Smooth muscle cell (in vitro differentiated cells): Measurements from ENCODE around the gene PRSS53. TPM values are rescaled to one million over a fixed set of nuclear protein-coding genes. Genes with fewer than 3 reads are reported as not detected.

Source experiments
- DNase-seq: peaks from one replicate; lab custom pipeline; 2025; ENCODE audit not compliant: unreplicated experiment; lab: John Stamatoyannopoulos, UW
- H2AFZ ChIP-seq: fragments of 200-600 bp; sonication (generic); 2 replicates; pipeline ENCODE4 v1.6.0; 2016; ENCODE audit warnings: antibody characterized with exemption, low read depth, mild to moderate bottlenecking
- H3F3A ChIP-seq: fragments of 200-600 bp; sonication (generic); 2 replicates; pipeline ENCODE4 v1.6.0; 2017; ENCODE audit warnings: antibody characterized with exemption, low read depth
- H3K27ac ChIP-seq: fragments of 200-600 bp; sonication (generic); 2 replicates; pipeline ENCODE4 v1.5.1; 2016; ENCODE audit warnings: low read depth, mild to moderate bottlenecking
- H3K27me3 ChIP-seq: fragments of 200-600 bp; sonication (generic); 2 replicates; pipeline ENCODE4 v1.6.1; 2016; ENCODE audit warnings: low read depth, mild to moderate bottlenecking
- H3K36me3 ChIP-seq: fragments of 200-600 bp; sonication (generic); 2 replicates; pipeline ENCODE4 v1.5.1; 2016; ENCODE audit warnings: low read depth
- H3K4me1 ChIP-seq: fragments of 200-600 bp; sonication (generic); 2 replicates; pipeline ENCODE4 v1.5.1; 2016; ENCODE audit warnings: low read depth
- H3K4me2 ChIP-seq: fragments of 200-600 bp; sonication (generic); 2 replicates; pipeline ENCODE4 v1.6.0; 2016; ENCODE audit warnings: mild to moderate bottlenecking
- H3K4me3 ChIP-seq: fragments of 200-600 bp; sonication (generic); 2 replicates; pipeline ENCODE4 v1.5.1; 2016; ENCODE audit warnings: mild to moderate bottlenecking
- H3K79me2 ChIP-seq: fragments of 200-600 bp; sonication (generic); 2 replicates; pipeline ENCODE4 v1.6.0; 2016; ENCODE audit warnings: low read depth, mild to moderate bottlenecking
- H3K9ac ChIP-seq: fragments of 200-600 bp; sonication (generic); 2 replicates; pipeline ENCODE4 v1.6.0; 2016; ENCODE audit warnings: low read depth
- H3K9me3 ChIP-seq: fragments of 200-600 bp; sonication (generic); replicated peaks from 2 replicates; pipeline ENCODE4 v1.5.1; 2016; ENCODE audit warnings: low read depth
- H4K20me1 ChIP-seq: fragments of 200-600 bp; sonication (generic); 2 replicates; pipeline ENCODE4 v1.6.0; 2016; ENCODE audit warnings: low read depth
- WGBS: methylation state at CpG from one replicate; pipeline ENCODE4 v1.1.7; 2016; ENCODE audit warnings: low lambda C conversion rate; 5-methylcytosine and 5-hydroxymethylcytosine counted together
- polyA plus RNA-seq: library from polyadenylated mRNA; unstranded; fragments of >200 nt; fragmentation: Nextera tagmentation; extraction: Ambion mirVana; gene quantifications from 2 replicates; pipeline ENCODE4 v1.2.1, GENCODE V29; 2016
- total RNA-seq: library from RNA; depleted of rRNA; stranded (reverse); fragments of >200 nt; gene quantifications from 2 replicates; pipeline ENCODE4 v1.2.3, GENCODE V29; 2014
- TF ChIP-seq, protein P1 (sequence below): fragments of 200-600 bp; sonication (generic); IDR thresholded peaks from 2 replicates; pipeline ENCODE4 v1.5.1; 2017; ENCODE audit warnings: borderline replicate concordance, mild to moderate bottlenecking, antibody characterized with exemption; ENCODE audit not compliant: insufficient read depth, poor library complexity, severe bottlenecking

Gene PRSS53
- total and polyA plus RNA-seq, 2 experiments from 2014 or later: 0.66 to 6.3 TPM

DNA sequence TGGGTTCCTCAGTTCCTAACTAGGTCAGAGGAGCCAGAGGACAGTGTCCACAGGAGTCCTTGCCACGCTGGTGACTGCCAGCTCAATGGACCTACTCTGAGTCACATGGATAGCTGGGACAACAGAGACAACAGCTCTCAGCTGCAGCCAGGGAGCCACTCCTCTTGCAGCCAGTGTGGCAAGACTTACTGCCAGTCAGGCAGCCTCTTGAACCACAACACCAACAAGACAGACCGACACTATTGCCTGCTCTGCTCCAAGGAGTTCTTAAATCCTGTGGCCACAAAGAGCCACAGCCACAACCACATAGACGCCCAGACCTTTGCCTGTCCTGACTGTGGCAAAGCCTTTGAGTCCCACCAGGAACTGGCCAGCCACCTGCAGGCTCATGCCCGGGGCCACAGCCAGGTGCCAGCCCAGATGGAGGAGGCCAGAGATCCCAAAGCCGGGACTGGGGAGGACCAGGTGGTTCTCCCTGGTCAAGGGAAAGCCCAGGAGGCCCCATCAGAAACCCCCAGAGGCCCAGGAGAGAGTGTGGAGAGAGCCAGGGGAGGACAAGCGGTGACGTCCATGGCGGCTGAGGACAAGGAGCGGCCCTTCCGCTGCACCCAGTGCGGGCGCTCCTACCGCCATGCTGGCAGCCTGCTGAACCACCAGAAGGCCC lies 7.9 kb downstream of the PRSS53 start:
- Histone ChIP-seq H3K4me1 (no peaks in the 10 kb centered on the region), H3K79me2 (peaks cover 21% of the 10 kb centered on the region), H3K27ac (no peak overlapping the region), H3K9me3 (no peaks in the 10 kb centered on the region), H3K9ac (no peak overlapping the region), H3K4me3 (no peak overlapping the region), H3K4me2 (no peak overlapping the region), H3K27me3 (no peaks in the 10 kb centered on the region), H3K36me3 (no peaks in the 10 kb centered on the region), H3F3A (no peaks in the 10 kb centered on the region), H4K20me1 (peaks cover 29% of the 10 kb centered on the region), H2AFZ (no peak overlapping the region)
- DNase-seq: no peak
- TF ChIP-seq, protein P1, sequence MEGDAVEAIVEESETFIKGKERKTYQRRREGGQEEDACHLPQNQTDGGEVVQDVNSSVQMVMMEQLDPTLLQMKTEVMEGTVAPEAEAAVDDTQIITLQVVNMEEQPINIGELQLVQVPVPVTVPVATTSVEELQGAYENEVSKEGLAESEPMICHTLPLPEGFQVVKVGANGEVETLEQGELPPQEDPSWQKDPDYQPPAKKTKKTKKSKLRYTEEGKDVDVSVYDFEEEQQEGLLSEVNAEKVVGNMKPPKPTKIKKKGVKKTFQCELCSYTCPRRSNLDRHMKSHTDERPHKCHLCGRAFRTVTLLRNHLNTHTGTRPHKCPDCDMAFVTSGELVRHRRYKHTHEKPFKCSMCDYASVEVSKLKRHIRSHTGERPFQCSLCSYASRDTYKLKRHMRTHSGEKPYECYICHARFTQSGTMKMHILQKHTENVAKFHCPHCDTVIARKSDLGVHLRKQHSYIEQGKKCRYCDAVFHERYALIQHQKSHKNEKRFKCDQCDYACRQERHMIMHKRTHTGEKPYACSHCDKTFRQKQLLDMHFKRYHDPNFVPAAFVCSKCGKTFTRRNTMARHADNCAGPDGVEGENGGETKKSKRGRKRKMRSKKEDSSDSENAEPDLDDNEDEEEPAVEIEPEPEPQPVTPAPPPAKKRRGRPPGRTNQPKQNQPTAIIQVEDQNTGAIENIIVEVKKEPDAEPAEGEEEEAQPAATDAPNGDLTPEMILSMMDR: no peak
- WGBS: 99% methylated on average over 13 of the region's 13 CpGs

DNA sequence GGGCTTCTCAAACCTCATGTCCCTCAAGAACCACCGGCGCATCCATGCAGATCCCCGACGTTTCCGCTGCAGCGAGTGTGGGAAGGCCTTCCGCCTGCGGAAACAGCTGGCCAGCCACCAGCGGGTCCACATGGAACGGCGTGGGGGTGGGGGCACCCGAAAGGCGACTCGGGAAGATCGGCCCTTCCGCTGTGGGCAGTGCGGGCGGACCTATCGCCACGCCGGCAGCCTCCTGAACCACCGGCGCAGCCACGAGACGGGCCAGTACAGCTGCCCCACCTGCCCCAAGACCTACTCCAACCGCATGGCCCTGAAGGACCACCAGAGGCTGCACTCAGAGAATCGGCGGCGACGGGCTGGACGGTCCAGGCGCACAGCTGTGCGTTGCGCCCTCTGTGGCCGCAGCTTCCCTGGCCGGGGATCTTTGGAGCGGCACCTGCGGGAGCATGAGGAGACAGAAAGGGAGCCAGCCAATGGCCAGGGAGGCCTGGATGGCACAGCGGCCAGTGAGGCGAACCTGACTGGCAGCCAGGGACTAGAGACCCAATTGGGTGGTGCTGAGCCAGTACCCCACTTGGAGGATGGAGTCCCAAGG lies 8.6 kb downstream of the PRSS53 start:
- Histone ChIP-seq H2AFZ (no peak overlapping the region), H3K36me3 (no peaks in the 10 kb centered on the region), H3K79me2 (peaks cover 29% of the 10 kb centered on the region), H3F3A (no peaks in the 10 kb centered on the region), H4K20me1 (peaks cover 29% of the 10 kb centered on the region), H3K27me3 (no peaks in the 10 kb centered on the region), H3K27ac (no peak overlapping the region), H3K9me3 (no peaks in the 10 kb centered on the region), H3K4me2 (no peak overlapping the region), H3K4me1 (peaks cover 3% of the 10 kb centered on the region), H3K9ac (no peak overlapping the region), H3K4me3 (no peak overlapping the region)
- no peak for DNase-seq
- TF ChIP-seq, protein P1: no peak
- 97% methylated on average over 40 of the region's 40 CpGs for WGBS

DNA sequence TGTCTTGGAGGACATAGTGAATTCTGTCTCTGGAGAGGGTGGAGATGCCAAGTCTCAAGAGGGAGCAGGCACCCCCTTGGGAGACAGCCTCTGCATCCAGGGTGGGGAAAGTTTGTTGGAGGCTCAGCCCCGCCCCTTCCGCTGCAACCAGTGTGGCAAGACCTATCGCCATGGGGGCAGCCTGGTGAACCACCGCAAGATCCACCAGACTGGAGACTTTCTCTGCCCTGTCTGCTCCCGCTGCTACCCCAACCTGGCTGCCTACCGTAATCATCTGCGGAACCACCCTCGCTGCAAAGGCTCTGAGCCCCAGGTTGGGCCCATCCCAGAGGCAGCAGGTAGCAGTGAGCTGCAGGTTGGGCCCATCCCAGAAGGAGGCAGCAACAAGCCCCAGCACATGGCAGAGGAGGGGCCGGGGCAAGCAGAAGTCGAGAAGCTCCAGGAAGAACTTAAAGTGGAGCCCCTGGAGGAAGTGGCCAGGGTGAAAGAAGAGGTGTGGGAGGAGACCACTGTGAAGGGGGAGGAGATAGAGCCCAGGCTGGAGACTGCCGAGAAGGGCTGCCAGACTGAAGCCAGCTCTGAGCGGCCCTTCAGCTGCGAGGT lies 9.3 kb downstream of the PRSS53 start:
- Histone ChIP-seq H4K20me1 (peaks cover 29% of the 10 kb centered on the region), H3K4me2 (no peak overlapping the region), H2AFZ (no peak overlapping the region), H3K27ac (no peak overlapping the region), H3K36me3 (no peaks in the 10 kb centered on the region), H3K9me3 (no peaks in the 10 kb centered on the region), H3K9ac (no peak overlapping the region), H3F3A (no peaks in the 10 kb centered on the region), H3K27me3 (no peaks in the 10 kb centered on the region), H3K79me2 (peaks cover 36% of the 10 kb centered on the region), H3K4me3 (no peak overlapping the region), H3K4me1 (peaks cover 6% of the 10 kb centered on the region)
- no peak for DNase-seq
- 93% methylated on average over 12 of the region's 13 CpGs for WGBS
- TF ChIP-seq, protein P1: no peak
